ENCODE measurements around the gene SETD6.

GRCh38 chr16:58502217-58502921 is 12.9 kb upstream of the SETD6 start:
- TF ChIP-seq, protein P1, sequence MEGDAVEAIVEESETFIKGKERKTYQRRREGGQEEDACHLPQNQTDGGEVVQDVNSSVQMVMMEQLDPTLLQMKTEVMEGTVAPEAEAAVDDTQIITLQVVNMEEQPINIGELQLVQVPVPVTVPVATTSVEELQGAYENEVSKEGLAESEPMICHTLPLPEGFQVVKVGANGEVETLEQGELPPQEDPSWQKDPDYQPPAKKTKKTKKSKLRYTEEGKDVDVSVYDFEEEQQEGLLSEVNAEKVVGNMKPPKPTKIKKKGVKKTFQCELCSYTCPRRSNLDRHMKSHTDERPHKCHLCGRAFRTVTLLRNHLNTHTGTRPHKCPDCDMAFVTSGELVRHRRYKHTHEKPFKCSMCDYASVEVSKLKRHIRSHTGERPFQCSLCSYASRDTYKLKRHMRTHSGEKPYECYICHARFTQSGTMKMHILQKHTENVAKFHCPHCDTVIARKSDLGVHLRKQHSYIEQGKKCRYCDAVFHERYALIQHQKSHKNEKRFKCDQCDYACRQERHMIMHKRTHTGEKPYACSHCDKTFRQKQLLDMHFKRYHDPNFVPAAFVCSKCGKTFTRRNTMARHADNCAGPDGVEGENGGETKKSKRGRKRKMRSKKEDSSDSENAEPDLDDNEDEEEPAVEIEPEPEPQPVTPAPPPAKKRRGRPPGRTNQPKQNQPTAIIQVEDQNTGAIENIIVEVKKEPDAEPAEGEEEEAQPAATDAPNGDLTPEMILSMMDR (conservative IDR thresholded peaks at IDR 0.05; ENCODE audit: low read depth, low read length) = no peak
- TF ChIP-seq EZH2 (IDR thresholded peaks at IDR 0.05; ENCODE audit: borderline replicate concordance, low read depth, low read length, poor library complexity, severe bottlenecking) = no peak
